GM12891 (cell line): Measurements from ENCODE around the gene MCAT.

Experiments
- PAX5 ChIP-seq: IDR thresholded peaks from 2 replicates; pipeline ENCODE4 v1.6.1; 2011; ENCODE audit warnings: low read length, moderate library complexity, mild to moderate bottlenecking; ENCODE audit not compliant: insufficient read depth, severe bottlenecking
- POLR2A ChIP-seq: IDR thresholded peaks from 2 replicates; pipeline ENCODE4 v1.6.1; 2011; ENCODE audit warnings: low read depth, low read length, control low read depth
- POLR2AphosphoS5 ChIP-seq: IDR thresholded peaks from 2 replicates; pipeline ENCODE4 v1.6.1; 2011; ENCODE audit warnings: low read depth, low read length, control low read depth
- POU2F2 ChIP-seq: IDR thresholded peaks from 2 replicates; pipeline ENCODE4 v1.6.1; 2011; ENCODE audit warnings: low read depth, mild to moderate bottlenecking, control low read depth, low read length, moderate library complexity
- SPI1 ChIP-seq: IDR thresholded peaks from 2 replicates; pipeline ENCODE4 v1.6.1; 2011; ENCODE audit warnings: low read depth, low read length, control low read depth
- TAF1 ChIP-seq: IDR thresholded peaks from 2 replicates; pipeline ENCODE4 v1.6.1; 2011; ENCODE audit warnings: low read depth, low read length, control low read depth

- no peak for TF ChIP-seq SPI1
- no peak for TF ChIP-seq POLR2AphosphoS5
- no peak for TF ChIP-seq TAF1
- TF ChIP-seq POLR2A, result no peak
- TF ChIP-seq POU2F2, result no peak
- TF ChIP-seq PAX5, result no peak
These were observed 4.6 kb upstream of the MCAT start for GRCh38 chr22:43147821-43148220.
